Loucy (cell line): Measurements from ENCODE around the gene SCN8A.

ENCODE experiments used
- H2AFZ ChIP-seq: fragments of 200-600 bp; sonication (generic); 2 replicates; pipeline ENCODE4 v1.6.0; 2016; ENCODE audit warnings: antibody characterized with exemption, mild to moderate bottlenecking, low read length, moderate library complexity
- H3F3A ChIP-seq: fragments of 200-600 bp; 2 replicates; pipeline ENCODE4 v1.6.0; 2016; ENCODE audit warnings: antibody characterized with exemption, low read depth, mild to moderate bottlenecking
- H3K27me3 ChIP-seq: fragments of 200-600 bp; sonication (generic); 2 replicates; pipeline ENCODE4 v1.6.1; 2014; ENCODE audit warnings: low read length, mild to moderate bottlenecking; ENCODE audit not compliant: insufficient read depth, poor library complexity, severe bottlenecking
- H3K36me3 ChIP-seq: fragments of 200-600 bp; sonication (generic); 2 replicates; pipeline ENCODE4 v1.6.1; 2016; ENCODE audit warnings: low read length; ENCODE audit not compliant: insufficient read depth
- H3K4me1 ChIP-seq: fragments of 200-600 bp; sonication (generic); 2 replicates; pipeline ENCODE4 v1.5.1; 2014; ENCODE audit warnings: low read length, mild to moderate bottlenecking; ENCODE audit not compliant: insufficient read depth, poor library complexity, severe bottlenecking
- H3K4me2 ChIP-seq: fragments of 200-600 bp; sonication (generic); 2 replicates; pipeline ENCODE4 v1.6.0; 2014; ENCODE audit warnings: antibody characterized with exemption, low read length, low read depth, mild to moderate bottlenecking; ENCODE audit not compliant: poor library complexity, severe bottlenecking
- H3K4me3 ChIP-seq: fragments of 200-600 bp; sonication (generic); 2 replicates; pipeline ENCODE4 v1.5.1; 2014; ENCODE audit warnings: low read length, mild to moderate bottlenecking, mixed read lengths; ENCODE audit not compliant: poor library complexity, severe bottlenecking
- H3K79me2 ChIP-seq: fragments of 200-600 bp; sonication (generic); 2 replicates; pipeline ENCODE4 v1.6.1; 2014; ENCODE audit warnings: low read length; ENCODE audit not compliant: insufficient read depth
- H3K9ac ChIP-seq: fragments of 200-600 bp; sonication (generic); 2 replicates; pipeline ENCODE4 v1.6.0; 2014; ENCODE audit warnings: mild to moderate bottlenecking, low read depth, low read length, moderate library complexity; ENCODE audit not compliant: poor library complexity, severe bottlenecking
- H3K9me2 ChIP-seq: fragments of 200-600 bp; sonication (generic); replicated peaks from 2 replicates; pipeline ENCODE4 v1.6.1; 2016; ENCODE audit warnings: low read depth, low read length, mixed read lengths
- H3K9me3 ChIP-seq: fragments of 200-600 bp; sonication (generic); 2 replicates; pipeline ENCODE4 v1.6.1; 2014; ENCODE audit warnings: mild to moderate bottlenecking, antibody characterized with exemption, low read length, low read depth; ENCODE audit not compliant: insufficient read depth
- H4K20me1 ChIP-seq: fragments of 200-600 bp; sonication (generic); 2 replicates; pipeline ENCODE4 v1.6.0; 2014; ENCODE audit warnings: antibody characterized with exemption, low read length, mild to moderate bottlenecking; ENCODE audit not compliant: insufficient read depth, poor library complexity, severe bottlenecking
- EZH2phosphoT487 ChIP-seq: fragments of 200-600 bp; IDR thresholded peaks from 2 replicates; pipeline ENCODE4 v1.6.1; 2018; ENCODE audit warnings: antibody characterized with exemption, mild to moderate bottlenecking, moderate library complexity, borderline replicate concordance
- TF ChIP-seq, protein P1 (sequence below): fragments of 200-600 bp; sonication (generic); conservative IDR thresholded peaks from 2 replicates; pipeline ENCODE4 v1.5.1; 2014; ENCODE audit warnings: mild to moderate bottlenecking, antibody characterized with exemption, low read length

The SCN8A gene

DNA sequence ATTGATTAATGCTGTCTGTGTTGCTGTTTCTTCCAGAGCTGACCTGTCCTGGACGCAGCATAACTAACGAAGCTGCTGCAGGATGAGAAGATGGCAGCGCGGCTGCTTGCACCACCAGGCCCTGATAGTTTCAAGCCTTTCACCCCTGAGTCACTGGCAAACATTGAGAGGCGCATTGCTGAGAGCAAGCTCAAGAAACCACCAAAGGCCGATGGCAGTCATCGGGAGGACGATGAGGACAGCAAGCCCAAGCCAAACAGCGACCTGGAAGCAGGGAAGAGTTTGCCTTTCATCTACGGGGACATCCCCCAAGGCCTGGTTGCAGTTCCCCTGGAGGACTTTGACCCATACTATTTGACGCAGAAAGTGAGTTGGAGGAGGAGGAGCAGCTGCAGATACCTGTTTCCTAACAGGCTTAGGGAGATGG is 71.7 kb downstream of the SCN8A start:
- Histone ChIP-seq H4K20me1 (no peaks in the 10 kb centered on the region), H3K9ac (no peak overlapping the region), H3K9me3 (no peaks in the 10 kb centered on the region), H3K27me3 (no peaks in the 10 kb centered on the region), H3K36me3 (no peaks in the 10 kb centered on the region), H3K4me1 (peaks cover 8% of the 10 kb centered on the region), H3K9me2 (no peaks in the 10 kb centered on the region), H3K4me2 (no peak overlapping the region), H3K4me3 (no peak overlapping the region), H2AFZ (no peak overlapping the region), H3K79me2 (no peaks in the 10 kb centered on the region), H3F3A (no peaks in the 10 kb centered on the region)
- TF ChIP-seq, protein P1, sequence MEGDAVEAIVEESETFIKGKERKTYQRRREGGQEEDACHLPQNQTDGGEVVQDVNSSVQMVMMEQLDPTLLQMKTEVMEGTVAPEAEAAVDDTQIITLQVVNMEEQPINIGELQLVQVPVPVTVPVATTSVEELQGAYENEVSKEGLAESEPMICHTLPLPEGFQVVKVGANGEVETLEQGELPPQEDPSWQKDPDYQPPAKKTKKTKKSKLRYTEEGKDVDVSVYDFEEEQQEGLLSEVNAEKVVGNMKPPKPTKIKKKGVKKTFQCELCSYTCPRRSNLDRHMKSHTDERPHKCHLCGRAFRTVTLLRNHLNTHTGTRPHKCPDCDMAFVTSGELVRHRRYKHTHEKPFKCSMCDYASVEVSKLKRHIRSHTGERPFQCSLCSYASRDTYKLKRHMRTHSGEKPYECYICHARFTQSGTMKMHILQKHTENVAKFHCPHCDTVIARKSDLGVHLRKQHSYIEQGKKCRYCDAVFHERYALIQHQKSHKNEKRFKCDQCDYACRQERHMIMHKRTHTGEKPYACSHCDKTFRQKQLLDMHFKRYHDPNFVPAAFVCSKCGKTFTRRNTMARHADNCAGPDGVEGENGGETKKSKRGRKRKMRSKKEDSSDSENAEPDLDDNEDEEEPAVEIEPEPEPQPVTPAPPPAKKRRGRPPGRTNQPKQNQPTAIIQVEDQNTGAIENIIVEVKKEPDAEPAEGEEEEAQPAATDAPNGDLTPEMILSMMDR: no peak
- no peak for TF ChIP-seq EZH2phosphoT487

DNA sequence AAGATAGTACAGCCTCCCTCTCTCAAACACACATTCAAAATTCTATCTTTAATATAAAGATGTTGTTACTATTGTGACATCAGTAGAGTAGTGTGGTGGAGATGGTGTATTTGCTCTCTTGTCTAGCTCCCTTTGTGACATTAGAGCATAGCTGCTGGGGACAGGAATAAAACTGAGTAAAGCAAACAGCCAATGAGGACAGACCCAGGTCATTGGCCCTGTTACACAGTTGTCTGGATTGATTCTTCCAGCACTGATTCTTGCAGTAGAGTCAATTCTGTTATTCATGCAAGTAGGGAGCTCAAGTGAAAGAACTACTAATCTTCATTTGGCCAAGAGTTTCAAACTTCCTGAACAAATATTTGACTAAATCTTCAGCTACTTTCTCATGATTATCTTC is 72.4 kb downstream of the SCN8A start:
- H2AFZ ChIP-seq: no peak overlapping the region
- no peaks in the 10 kb centered on the region for H4K20me1 ChIP-seq
- H3K36me3 ChIP-seq: no peaks in the 10 kb centered on the region
- no peaks in the 10 kb centered on the region for H3K9me3 ChIP-seq
- no peaks in the 10 kb centered on the region for H3K27me3 ChIP-seq
- H3K9me2 ChIP-seq: no peaks in the 10 kb centered on the region
- H3K4me3 ChIP-seq: no peak overlapping the region
- H3K4me2 ChIP-seq: no peak overlapping the region
- no peak for TF ChIP-seq EZH2phosphoT487
- TF ChIP-seq, protein P1: no peak
- no peaks in the 10 kb centered on the region for H3F3A ChIP-seq
- H3K4me1 ChIP-seq: peaks cover 8% of the 10 kb centered on the region
- H3K9ac ChIP-seq: no peak overlapping the region
- H3K79me2 ChIP-seq: no peaks in the 10 kb centered on the region

DNA sequence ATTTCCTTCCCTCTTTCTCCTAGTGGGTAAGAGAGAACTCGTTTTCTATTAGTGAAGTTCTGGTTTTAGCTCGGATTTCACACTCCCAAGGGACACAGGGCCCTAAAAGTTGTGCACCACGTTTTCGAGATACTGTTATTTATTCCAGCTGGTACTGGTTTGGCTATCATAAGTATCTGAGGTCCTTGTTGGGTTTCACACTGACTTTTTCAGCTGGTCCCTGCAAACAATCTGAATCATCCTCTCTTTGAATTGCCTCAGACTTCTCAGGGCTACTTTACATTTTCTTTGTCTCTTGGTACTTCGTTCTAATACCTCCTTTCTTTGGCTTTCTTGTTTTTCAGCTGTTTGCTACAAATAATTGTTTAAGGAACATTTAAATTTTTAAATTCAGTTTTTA is 75.7 kb downstream of the SCN8A start:
- Histone ChIP-seq H3K4me1 (peaks cover 17% of the 10 kb centered on the region), H2AFZ (no peak overlapping the region), H3K9me2 (no peaks in the 10 kb centered on the region), H3K4me3 (no peak overlapping the region), H3K36me3 (no peaks in the 10 kb centered on the region), H3F3A (no peaks in the 10 kb centered on the region), H3K4me2 (no peak overlapping the region), H3K9me3 (no peaks in the 10 kb centered on the region), H3K27me3 (no peaks in the 10 kb centered on the region), H3K79me2 (no peaks in the 10 kb centered on the region), H4K20me1 (no peaks in the 10 kb centered on the region), H3K9ac (no peak overlapping the region)
- TF ChIP-seq, protein P1: no peak
- no peak for TF ChIP-seq EZH2phosphoT487
